Activated CD4-positive, alpha-beta T cell treated with anti-CD3 and anti-CD28 coated beads, Interleukin-2, amount 50 U/mL, for 1 hour (primary cell): ENCODE measurements around the gene DNAJB12.

Experiments used
- DNase-seq: peaks from one replicate; pipeline ENCODE4 v3.0.0-alpha.2; 2020

Gene DNAJB12

GRCh38 chr10:72285972-72286521 is 68.7 kb downstream of the DNAJB12 start:
- DNase-seq, result no peak

- no peak for DNase-seq
Measured at GRCh38 chr10:72283131-72283530, 71.6 kb downstream of the DNAJB12 start.
